ENCODE measurements around the gene PTPN11. TPM values are rescaled to one million over a fixed set of nuclear protein-coding genes. Genes with fewer than 3 reads are reported as not detected.

Gene PTPN11
- 40.8 to 71.8 TPM (median 53.2 TPM) in 5 replicates for total RNA-seq (2022; extraction: Qiagen RNA extraction)

GRCh38 chr12:112418608-112419296 is at the start of gene PTPN11:
PTPN11 (plus strand) TSS chr12:112418947; CDS start chr12:112419112, 165 bp downstream.

GRCh38 chr12:112381883-112382796 is 36.6 kb upstream of the PTPN11 start, which contains the start of gene HECTD4:
HECTD4 (minus strand) TSS chr12:112382431; CDS start chr12:112382128, 303 bp downstream.

DNA sequence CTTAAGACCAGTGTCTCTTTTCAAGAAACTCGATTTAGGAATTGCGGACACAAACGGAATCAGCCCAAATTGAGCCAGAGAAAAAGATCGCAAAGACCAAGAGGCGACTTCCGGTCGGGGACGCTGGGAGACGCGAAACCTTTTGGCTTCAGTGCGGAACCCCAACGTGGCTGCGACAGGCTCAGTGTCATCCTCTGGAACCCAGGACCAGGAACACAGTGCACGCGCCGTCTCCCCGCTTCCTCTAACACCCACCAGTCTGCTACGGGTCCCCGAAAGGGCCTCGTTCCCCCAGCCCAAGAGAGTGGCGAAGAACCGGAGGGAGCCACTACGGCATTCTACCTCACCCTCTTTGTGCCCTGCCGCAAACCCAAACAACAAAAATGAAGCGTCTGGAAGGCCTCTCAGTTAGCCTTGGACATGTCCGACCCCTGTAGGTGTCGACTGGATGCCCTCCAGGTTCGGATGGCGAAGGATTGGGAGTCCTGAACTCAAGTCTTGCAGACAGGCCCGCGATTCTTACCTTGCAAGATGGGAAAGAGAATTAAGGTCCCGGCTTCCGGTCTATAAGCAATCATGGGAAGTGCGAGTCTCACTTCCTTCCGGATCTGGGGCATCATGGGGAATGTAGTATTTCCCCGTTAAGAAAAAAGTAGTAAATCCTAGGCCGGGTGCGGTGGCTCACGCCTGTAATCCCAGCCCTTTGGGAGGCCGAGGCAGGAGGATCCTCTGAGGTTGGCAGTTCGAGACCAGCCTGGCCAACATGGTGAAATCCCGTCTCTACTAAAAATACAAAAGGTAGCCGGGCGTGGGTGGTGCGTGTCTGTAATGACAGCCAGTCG is 9.5 kb upstream of the PTPN11 start, which contains the start of gene RPL6:
Gene RPL6, minus strand, starts transcription at position 542 of the 842 bp plus-strand sequence. CDS start 949 bp downstream, outside the sequence.

Other genes with a start within 250 kb of the PTPN11 start
- 12.2 to 13.5 TPM (median 12.5 TPM) in 5 replicates for gene HECTD4, start 36.5 kb upstream of the PTPN11 start, total RNA-seq (2022; extraction: Qiagen RNA extraction)
- 2,075 to 2,384 TPM (median 2,202 TPM) in 5 replicates for gene RPL6, start 9.3 kb upstream of the PTPN11 start, total RNA-seq (2022; extraction: Qiagen RNA extraction)

Measured in A549 treated with Hydrocortisone at 1 μM for 4 hours (cell line).